ENCODE measurements around the gene MICAL2.

The MICAL2 gene

DNA sequence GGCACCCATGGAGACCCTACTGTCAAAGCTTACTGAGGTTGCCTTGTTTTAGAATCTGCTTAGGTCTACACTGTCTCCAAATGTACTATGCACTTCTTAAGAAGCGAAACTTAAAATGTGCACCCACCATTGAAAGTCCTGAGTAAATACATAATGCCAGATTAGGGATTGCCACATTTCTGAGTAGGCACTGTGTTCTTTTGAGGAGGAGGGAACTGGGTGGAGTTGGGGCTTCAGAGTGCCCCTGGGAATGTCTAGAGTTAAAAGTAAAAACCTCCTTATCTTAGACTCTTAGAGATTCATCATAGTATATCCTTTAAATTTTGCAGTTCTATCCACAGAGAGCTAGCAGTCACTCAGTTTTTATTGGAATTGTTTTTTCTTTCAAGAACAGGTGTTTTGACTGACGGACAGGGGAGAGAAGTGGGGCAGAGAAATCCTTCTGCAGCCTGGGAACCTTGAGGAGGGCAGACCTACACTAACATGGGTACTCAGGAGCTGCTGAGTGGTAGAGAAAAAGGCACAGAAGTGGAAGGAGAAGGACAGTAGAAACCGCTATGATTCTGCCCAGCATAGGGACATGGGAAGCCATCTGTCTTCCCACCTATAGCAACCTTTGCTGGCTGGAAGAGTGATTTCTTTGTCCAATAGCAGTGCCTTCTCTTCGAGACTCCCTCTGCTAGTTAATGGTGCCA lies 33.4 kb upstream of the MICAL2 start:
- DNase-seq (ENCODE audit: low read depth) = no peak

GRCh38 chr11:12077535-12078280 lies 32.7 kb upstream of the MICAL2 start:
- DNase-seq (ENCODE audit: low read depth) = peak; percentile 50

DNA sequence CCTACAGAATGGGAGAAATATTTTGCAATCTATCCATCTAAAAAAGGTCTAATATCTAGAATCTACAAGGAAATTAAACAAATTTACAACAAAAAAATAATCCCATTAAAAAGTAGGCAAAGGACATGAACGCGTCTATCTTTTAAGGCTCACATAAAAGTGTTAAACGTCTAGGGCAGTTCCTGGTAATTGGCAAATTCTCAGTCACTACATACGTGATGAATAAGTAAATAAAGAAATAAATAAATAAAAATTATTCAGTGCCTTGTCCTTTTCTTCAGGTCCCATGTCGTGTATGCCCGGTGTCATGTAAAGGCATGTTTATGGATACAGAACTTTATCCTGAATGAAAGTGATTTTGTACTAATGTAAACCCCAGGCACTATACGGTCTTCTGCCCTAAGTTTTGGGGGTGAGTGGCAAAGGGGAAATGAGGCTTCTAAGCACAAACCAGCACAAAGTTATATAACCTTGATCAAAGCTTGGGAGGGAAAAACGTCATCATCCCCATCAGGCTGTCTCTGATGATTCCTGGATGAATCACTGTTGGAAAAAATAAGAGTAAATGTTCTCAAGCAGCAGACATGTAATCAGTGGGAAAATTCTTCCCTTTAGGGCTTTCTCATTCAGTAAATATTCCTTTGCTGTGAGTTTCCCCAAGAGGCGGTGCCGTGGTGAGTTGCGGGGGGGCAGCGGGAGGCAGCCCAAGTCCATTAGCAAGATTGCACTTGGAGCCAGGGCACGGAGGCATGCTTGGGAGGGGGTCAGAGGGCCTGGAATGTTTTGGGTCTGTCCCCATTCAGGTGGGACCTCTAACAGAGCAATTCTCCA lies 30.4 kb upstream of the MICAL2 start:
- DNase-seq (ENCODE audit: low read depth) = peak; percentile 98

DNA sequence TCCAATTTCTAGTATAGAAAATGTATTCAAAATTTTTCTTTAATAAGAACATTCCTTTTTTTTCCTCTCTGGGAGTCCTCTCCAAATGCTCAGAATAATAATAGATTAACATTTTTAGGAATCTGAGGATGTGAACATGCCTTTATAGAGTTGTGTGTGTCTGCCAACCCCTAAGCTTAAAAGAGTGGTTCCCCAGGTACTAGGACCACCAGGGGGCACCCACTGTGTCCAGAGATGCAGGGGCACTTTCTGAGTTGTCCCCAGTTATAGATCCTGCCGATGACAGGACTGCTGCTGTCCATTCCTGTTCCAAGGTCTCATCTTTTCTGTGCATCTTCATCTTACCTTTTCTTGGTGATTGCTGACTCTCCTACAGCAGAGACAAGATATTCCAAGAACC lies 27.0 kb upstream of the MICAL2 start:
- no peak for DNase-seq (ENCODE audit: low read depth)

DNA sequence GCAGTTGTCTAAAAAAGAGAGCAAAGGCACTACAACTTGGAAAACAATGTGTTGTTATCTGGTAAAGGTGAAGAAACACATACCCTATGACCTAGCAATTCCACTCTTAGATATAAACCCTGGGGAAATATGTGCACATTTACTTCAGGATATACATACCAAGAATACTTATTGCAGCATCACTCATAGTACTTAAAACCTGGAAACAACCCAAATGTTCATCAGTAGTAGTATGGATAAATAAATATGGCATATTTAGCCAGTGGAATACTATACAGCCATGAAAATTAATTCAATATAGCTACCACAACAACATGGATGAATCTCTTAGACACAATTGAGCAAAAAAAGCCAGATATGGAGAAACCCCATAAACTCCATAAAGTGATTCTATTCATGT lies 26.1 kb upstream of the MICAL2 start:
- DNase-seq (ENCODE audit: low read depth) = peak; percentile 32

DNA sequence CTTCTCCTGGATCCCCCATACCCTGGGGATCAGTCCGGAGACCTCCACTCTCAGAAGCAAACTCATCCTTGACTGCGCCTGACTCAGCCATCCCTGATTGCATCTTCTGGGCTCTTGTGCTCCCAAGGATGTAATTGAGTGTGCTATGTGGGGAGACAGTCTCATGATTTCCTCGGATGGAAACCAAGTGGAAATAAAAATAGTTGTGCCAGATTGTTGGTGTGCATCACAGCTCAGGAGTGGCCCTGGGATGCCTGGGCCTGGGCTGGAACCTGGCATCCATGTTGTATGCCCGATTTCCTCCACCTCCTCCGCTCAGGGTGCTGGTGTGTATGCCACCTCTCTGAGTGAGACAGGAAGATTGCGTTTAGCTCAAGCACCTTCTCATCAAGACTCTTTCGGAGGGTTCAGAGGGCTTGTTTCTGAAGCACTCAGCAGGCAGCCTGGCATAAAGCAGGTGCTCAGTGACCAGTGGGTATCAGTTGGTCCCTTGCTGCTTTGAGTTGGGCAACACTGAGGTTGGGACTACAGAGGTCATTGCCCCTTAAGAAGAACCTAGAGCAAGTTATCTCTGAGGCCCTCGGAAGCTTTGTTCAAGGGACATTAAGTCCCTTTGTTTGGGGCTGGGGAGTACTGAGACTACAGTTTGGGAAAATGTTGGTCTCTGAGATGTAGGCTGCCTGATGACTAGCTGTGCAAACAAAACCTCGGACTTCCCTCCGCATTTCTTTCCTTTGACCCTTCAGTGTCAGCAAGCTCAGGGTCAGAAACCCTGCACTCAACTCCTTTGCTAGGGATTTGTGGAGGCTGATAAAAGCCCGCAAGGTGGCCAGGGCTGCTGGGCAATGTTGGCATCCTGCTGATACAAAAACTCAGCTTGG lies 24.8 kb upstream of the MICAL2 start:
- peak; percentile 38 for DNase-seq (ENCODE audit: low read depth)

GRCh38 chr11:12086271-12087074 lies 23.9 kb upstream of the MICAL2 start:
- peak; percentile 94 for DNase-seq (ENCODE audit: low read depth)

GRCh38 chr11:12087075-12088004 lies 23.1 kb upstream of the MICAL2 start:
- peak; percentile 62 for DNase-seq (ENCODE audit: low read depth)

GRCh38 chr11:12088047-12088481 lies 22.3 kb upstream of the MICAL2 start:
- peak; percentile 80 for DNase-seq (ENCODE audit: low read depth)

GRCh38 chr11:12088531-12088930 lies 21.9 kb upstream of the MICAL2 start:
- DNase-seq (ENCODE audit: low read depth) = no peak

- no peak for DNase-seq (ENCODE audit: low read depth)
Measured at GRCh38 chr11:12089041-12089440, 21.3 kb upstream of the MICAL2 start.

GRCh38 chr11:12089473-12089872 lies 20.9 kb upstream of the MICAL2 start:
- DNase-seq (ENCODE audit: low read depth) = peak; percentile 43

DNA sequence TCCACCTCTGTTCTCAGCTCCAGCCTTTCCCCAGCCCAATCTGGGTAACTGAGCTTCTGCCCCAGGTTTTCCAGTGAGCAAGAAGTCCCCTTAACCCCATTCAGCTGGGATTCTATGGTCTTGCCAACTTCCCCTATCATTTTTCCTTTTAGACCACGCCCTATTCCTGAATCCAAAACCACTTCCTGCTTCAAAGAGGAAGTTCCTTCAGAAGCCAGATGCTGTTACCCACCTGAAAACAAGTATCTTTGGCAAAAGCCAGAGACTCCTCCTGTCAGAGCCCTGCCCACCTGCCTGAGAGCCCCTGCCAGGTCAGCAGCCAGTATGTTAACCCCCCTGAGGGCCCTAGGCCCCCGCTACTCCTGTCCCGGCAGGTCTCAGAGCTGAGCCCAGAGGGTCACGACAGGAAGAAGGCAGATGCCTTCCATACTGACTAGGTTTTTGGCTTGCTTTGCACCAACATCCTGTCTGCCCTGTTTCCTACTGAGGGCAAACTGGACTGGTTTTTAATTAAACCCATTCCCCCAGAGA lies 20.3 kb upstream of the MICAL2 start:
- DNase-seq (ENCODE audit: low read depth) = peak; percentile 40

DNA sequence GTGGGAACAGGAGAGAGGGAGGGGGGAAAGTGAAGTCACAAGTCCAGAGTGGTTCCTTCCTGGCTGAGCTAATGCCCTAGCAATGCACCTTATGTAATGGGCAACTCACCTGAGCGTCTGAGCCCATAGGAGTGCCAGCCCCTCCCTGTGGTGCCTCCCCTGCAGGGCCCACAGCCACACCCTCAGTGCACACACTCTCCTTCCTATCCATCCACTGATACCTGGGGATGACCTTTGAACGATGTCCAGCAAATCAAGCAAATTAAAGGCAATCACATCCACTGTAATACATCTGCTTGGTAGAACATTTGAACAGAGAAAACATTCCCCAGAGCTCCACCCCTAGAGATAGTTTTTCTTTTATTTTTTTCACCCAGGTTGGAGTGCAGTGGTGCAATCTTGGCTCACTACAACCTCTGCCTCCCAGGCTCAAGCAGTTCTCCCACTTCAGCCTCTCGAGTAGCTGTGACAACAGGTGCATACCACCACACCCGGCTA lies 19.6 kb upstream of the MICAL2 start:
- no peak for DNase-seq (ENCODE audit: low read depth)

GRCh38 chr11:12091956-12092558 lies 18.3 kb upstream of the MICAL2 start:
- DNase-seq (ENCODE audit: low read depth) = no peak

DNA sequence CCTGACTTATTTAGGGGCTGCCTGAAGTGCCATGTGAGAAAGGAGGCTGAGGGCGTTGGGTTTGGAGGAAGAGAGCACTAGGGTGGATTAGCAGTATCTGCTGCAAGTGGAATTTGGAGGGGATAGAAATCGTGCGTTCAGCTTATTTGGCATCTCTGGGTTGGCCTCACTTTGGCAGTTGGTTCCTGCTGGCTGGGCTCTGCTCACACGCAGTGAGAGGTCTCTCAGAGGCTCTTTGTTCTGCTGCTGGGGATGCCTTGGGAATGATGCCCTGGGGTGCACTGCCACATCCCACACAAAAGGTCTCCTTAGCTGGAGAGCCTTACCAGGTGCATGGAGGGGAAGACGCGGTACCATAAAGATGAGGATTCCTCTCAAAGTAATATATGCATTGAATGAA lies 17.7 kb upstream of the MICAL2 start:
- no peak for DNase-seq (ENCODE audit: low read depth)

GRCh38 chr11:12094872-12095800 lies 15.3 kb upstream of the MICAL2 start:
- DNase-seq (ENCODE audit: low read depth) = no peak

DNA sequence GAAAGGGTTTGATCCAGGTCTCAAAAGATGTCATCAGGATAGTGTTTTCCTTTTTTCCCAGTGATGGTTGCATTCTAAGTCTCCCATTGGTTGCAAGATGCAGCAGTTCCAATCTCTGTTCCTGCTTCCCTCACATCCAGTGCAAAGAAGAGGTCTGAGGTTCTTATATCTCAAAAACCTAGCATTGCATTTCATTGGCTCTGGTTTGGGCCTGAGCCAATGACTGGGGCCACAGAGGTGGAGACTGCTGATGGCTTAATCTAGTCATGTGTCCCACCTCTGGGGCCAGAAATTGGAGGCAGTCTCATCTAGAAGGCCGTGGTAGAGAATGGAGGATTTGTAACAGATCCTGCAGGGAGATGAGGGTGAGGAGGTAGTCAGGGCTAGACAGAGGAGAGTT lies 13.2 kb upstream of the MICAL2 start:
- no peak for DNase-seq (ENCODE audit: low read depth)

All from iris pigment epithelial cell (primary cell).